ENCODE measurements around the gene ATF7IP.

DNA sequence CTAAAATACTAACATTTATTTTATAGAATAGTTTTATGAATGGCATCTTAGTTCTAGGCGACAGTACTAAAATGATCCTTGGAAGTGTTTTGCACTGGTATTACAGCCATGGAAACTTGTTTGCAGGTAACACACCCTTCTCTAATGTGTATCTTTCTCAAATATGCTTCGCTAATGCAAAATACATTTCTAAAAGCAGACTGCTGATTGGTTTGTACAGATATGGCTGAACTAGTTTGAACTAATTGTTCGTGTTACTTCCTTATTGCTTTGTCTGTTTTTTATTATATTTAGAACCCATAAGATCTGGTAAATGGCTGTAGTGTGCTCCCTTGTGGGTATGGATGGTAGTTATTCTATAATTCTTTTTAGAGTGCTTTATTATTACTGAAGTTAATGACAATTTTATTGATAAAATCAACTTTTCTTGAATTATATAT, 53.0 kb downstream of the ATF7IP start:
- TF ChIP-seq EP300 (IDR thresholded peaks at IDR 0.05; ENCODE audit: low read depth) (no peak), POLR2AphosphoS5 (IDR thresholded peaks at IDR 0.05) (no peak), POLR2A (IDR thresholded peaks at IDR 0.05) (no peak)
- TF ChIP-seq, protein P1, sequence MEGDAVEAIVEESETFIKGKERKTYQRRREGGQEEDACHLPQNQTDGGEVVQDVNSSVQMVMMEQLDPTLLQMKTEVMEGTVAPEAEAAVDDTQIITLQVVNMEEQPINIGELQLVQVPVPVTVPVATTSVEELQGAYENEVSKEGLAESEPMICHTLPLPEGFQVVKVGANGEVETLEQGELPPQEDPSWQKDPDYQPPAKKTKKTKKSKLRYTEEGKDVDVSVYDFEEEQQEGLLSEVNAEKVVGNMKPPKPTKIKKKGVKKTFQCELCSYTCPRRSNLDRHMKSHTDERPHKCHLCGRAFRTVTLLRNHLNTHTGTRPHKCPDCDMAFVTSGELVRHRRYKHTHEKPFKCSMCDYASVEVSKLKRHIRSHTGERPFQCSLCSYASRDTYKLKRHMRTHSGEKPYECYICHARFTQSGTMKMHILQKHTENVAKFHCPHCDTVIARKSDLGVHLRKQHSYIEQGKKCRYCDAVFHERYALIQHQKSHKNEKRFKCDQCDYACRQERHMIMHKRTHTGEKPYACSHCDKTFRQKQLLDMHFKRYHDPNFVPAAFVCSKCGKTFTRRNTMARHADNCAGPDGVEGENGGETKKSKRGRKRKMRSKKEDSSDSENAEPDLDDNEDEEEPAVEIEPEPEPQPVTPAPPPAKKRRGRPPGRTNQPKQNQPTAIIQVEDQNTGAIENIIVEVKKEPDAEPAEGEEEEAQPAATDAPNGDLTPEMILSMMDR (IDR thresholded peaks at IDR 0.05): peak; percentile 37 to 77 (median 59)

All from transverse colon (tissue), 4 donors.